GM23338 (cell line): ENCODE results near the gene ADAMTS15. TPM values are rescaled to one million over a fixed set of nuclear protein-coding genes. Genes with fewer than 3 reads are reported as not detected.

Experiments used
- ATAC-seq: fragments of 200-7000 bp; cut with Tn5 transposase; 3 replicates; pipeline ENCODE4 v1.9.1; 2020
- DNase-seq: peaks from one replicate; pipeline ENCODE4 v3.0.0-alpha.2; 2015; ENCODE audit warnings: low spot score
- H2AFZ ChIP-seq: fragments of 200-600 bp; sonication (generic); 2 replicates; pipeline ENCODE4 v1.8.0; 2016; ENCODE audit warnings: antibody characterized with exemption, mild to moderate bottlenecking, moderate library complexity
- H3F3A ChIP-seq: fragments of 200-600 bp; sonication (generic); replicated peaks from 2 replicates; pipeline ENCODE4 v1.8.0; 2017; ENCODE audit warnings: antibody characterized with exemption, mixed run types, low read depth
- H3K27ac ChIP-seq: fragments of 200-600 bp; sonication (generic); 2 replicates; pipeline ENCODE4 v1.6.1; 2016; ENCODE audit warnings: low read depth
- H3K27me3 ChIP-seq: fragments of 200-600 bp; sonication (generic); 2 replicates; pipeline ENCODE4 v1.8.0; 2016; ENCODE audit warnings: mild to moderate bottlenecking, mixed run types, moderate library complexity; ENCODE audit not compliant: insufficient read depth
- H3K36me3 ChIP-seq: fragments of 200-600 bp; sonication (generic); 2 replicates; pipeline ENCODE4 v1.8.0; 2016; ENCODE audit warnings: mild to moderate bottlenecking; ENCODE audit not compliant: insufficient read depth
- H3K4me1 ChIP-seq: fragments of 200-600 bp; sonication (generic); 2 replicates; pipeline ENCODE4 v1.8.0; 2016; ENCODE audit warnings: mild to moderate bottlenecking, moderate library complexity; ENCODE audit not compliant: insufficient read depth
- H3K4me2 ChIP-seq: fragments of 200-600 bp; sonication (generic); 2 replicates; pipeline ENCODE4 v1.7.1; 2017; ENCODE audit warnings: mixed run types
- H3K4me3 ChIP-seq: fragments of 200-600 bp; sonication (generic); 2 replicates; pipeline ENCODE4 v1.6.1; 2016; ENCODE audit warnings: mixed run types
- H3K79me2 ChIP-seq: fragments of 200-600 bp; sonication (generic); replicated peaks from 2 replicates; pipeline ENCODE4 v1.8.0; 2017; ENCODE audit warnings: mild to moderate bottlenecking; ENCODE audit not compliant: insufficient read depth
- H3K9me2 ChIP-seq: fragments of 200-600 bp; sonication (generic); 2 replicates; pipeline ENCODE4 v1.8.0; 2017; ENCODE audit not compliant: insufficient read depth
- H4K20me1 ChIP-seq: fragments of 200-600 bp; sonication (generic); replicated peaks from 2 replicates; pipeline ENCODE4 v1.8.0; 2017; ENCODE audit warnings: mild to moderate bottlenecking; ENCODE audit not compliant: insufficient read depth
- H3K27ac Mint-ChIP-seq: 2 replicates; pipeline ENCODE4 v1.8.0; 2020; ENCODE audit warnings: inconsistent platforms, mild to moderate bottlenecking, moderate library complexity, mixed read lengths
- H3K27me3 Mint-ChIP-seq: 3 replicates; pipeline ENCODE4 v1.8.0; 2022; ENCODE audit warnings: low read depth, mild to moderate bottlenecking, moderate library complexity, mixed read lengths, inconsistent platforms; ENCODE audit not compliant: insufficient read depth, poor library complexity
- H3K36me3 Mint-ChIP-seq: 3 replicates; pipeline ENCODE4 v1.8.0; 2021; ENCODE audit warnings: low read depth, mild to moderate bottlenecking, inconsistent platforms, moderate library complexity, mixed read lengths
- H3K4me1 Mint-ChIP-seq: 3 replicates; pipeline ENCODE4 v1.8.0; 2020; ENCODE audit warnings: mild to moderate bottlenecking, inconsistent platforms, mixed read lengths
- H3K4me3 Mint-ChIP-seq: 3 replicates; pipeline ENCODE4 v1.8.0; 2021; ENCODE audit warnings: moderate library complexity, mild to moderate bottlenecking, inconsistent platforms, mixed read lengths
- H3K9me3 Mint-ChIP-seq: 3 replicates; pipeline ENCODE4 v1.8.0; 2020; ENCODE audit warnings: moderate library complexity, mild to moderate bottlenecking, inconsistent platforms, mixed read lengths
- CREB1 ChIP-seq: fragments of 250-450 bp; sonication (Bioruptor Pico); IDR thresholded peaks from 2 replicates; pipeline ENCODE4 v1.5.0; 2020; ENCODE audit warnings: low read depth, mild to moderate bottlenecking, moderate library complexity
- ETS1 ChIP-seq: IDR thresholded peaks from 2 replicates; pipeline ENCODE4 v1.6.1; 2016; ENCODE audit warnings: antibody characterized with exemption
- EZH2 ChIP-seq: fragments of 200-600 bp; sonication (generic); IDR thresholded peaks from one replicate; pipeline ENCODE4 v1.8.0; 2017; ENCODE audit warnings: antibody characterized with exemption, mild to moderate bottlenecking, low read depth; ENCODE audit not compliant: unreplicated experiment
- EZH2phosphoT487 ChIP-seq: fragments of 200-600 bp; sonication (generic); IDR thresholded peaks from one replicate; pipeline ENCODE4 v1.8.1; 2018; ENCODE audit warnings: antibody characterized with exemption; ENCODE audit not compliant: unreplicated experiment
- JUNB ChIP-seq: IDR thresholded peaks from one replicate; pipeline ENCODE4 v1.6.1; 2016; ENCODE audit warnings: antibody characterized with exemption; ENCODE audit not compliant: unreplicated experiment
- NANOG ChIP-seq: IDR thresholded peaks from 2 replicates; pipeline ENCODE4 v1.6.1; 2016; ENCODE audit warnings: antibody characterized with exemption, borderline replicate concordance
- POLR2AphosphoS5 ChIP-seq: IDR thresholded peaks from 2 replicates; pipeline ENCODE4 v1.6.1; 2016; ENCODE audit warnings: antibody characterized with exemption, low read depth
- REST ChIP-seq: IDR thresholded peaks from one replicate; pipeline ENCODE4 v1.6.1; 2018; ENCODE audit warnings: antibody characterized with exemption; ENCODE audit not compliant: unreplicated experiment
- STAT1 ChIP-seq: IDR thresholded peaks from one replicate; pipeline ENCODE4 v1.6.1; 2016; ENCODE audit warnings: antibody characterized with exemption; ENCODE audit not compliant: unreplicated experiment
- ZNF114 ChIP-seq: fragments of 250-450 bp; sonication (Bioruptor Pico); IDR thresholded peaks from 2 replicates; pipeline ENCODE4 v1.5.0; 2020; ENCODE audit warnings: mild to moderate bottlenecking, moderate library complexity
- ZNF331 ChIP-seq: fragments of 250-450 bp; sonication (Bioruptor Pico); IDR thresholded peaks from 2 replicates; pipeline ENCODE4 v1.5.0; 2020; ENCODE audit warnings: low read depth, mild to moderate bottlenecking, moderate library complexity
- ZNF462 ChIP-seq: fragments of 250-450 bp; sonication (Bioruptor Pico); IDR thresholded peaks from 2 replicates; pipeline ENCODE4 v1.5.0; 2020; ENCODE audit warnings: mild to moderate bottlenecking, moderate library complexity
- polyA plus RNA-seq: library from polyadenylated mRNA; unstranded; fragments of >200 nt; fragmentation: Nextera tagmentation; extraction: Ambion mirVana; gene quantifications from 2 replicates; pipeline ENCODE4 v1.2.1, GENCODE V29; 2016
- total RNA-seq: library from RNA; depleted of rRNA; stranded (reverse); fragments of >200 nt; shearing (Covaris generic); gene quantifications from 2 replicates; pipeline ENCODE4 v1.2.3, GENCODE V29; 2014
- TF ChIP-seq, protein P1 (sequence below), 2 experiments: fragments of 200-600 bp in 1 of 2; sonication (generic) in 1 of 2; conservative IDR thresholded peaks; 2 replicates each; pipeline versions ENCODE4 v1.5.1 to v1.6.1; 2016 to 2017; ENCODE audit warnings: antibody characterized with exemption in 2 of 2, low read depth in 2 of 2, mild to moderate bottlenecking in 2 of 2, moderate library complexity in 1 of 2

ADAMTS15 gene
- total and polyA plus RNA-seq, 2 experiments from 2014 or later, result 0.42 to 5.6 TPM

DNA sequence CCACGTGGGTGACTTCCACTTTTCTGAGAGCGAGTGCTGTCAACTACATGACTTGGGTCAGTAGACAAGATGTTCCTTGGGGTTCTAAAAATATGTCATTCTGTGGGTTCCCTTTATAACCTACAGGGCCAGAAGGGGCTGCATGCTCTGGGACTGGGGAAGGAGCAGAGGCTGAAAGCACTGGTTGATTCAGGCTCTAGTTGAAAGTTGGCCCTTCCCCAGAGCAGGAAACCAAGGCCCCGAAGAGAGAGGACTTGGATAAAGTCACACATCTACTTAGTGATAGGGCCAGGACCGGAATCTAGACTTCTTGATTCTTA lies 9.9 kb downstream of the ADAMTS15 start:
- Histone ChIP-seq H3K27me3 (peaks cover 3% of the 10 kb centered on the region), H3K36me3 (no peaks in the 10 kb centered on the region; the same call in 1 of the 2 replicates), H3K4me1 (no peaks in the 10 kb centered on the region), H3K79me2 (no peaks in the 10 kb centered on the region), H2AFZ (no peak overlapping the region), H3K4me3 (no peak overlapping the region), H3F3A (0 out of 2 replicates have a peak, but pooled peaks cover 3% of the 10 kb centered on the region), H3K9me2 (no peaks in the 10 kb centered on the region), H4K20me1 (no peaks in the 10 kb centered on the region), H3K4me2 (no peak overlapping the region), H3K27ac (no peak overlapping the region)
- TF ChIP-seq CREB1 (CRISPR knock-in tag) (no peak), JUNB (no peak), STAT1 (no peak), NANOG (no peak), ETS1 (no peak), POLR2AphosphoS5 (no peak), EZH2phosphoT487 (no peak), ZNF331 (CRISPR knock-in tag) (no peak), REST (no peak), EZH2 (no peak), ZNF462 (CRISPR knock-in tag) (no peak), ZNF114 (CRISPR knock-in tag) (no peak)
- TF ChIP-seq, protein P1, sequence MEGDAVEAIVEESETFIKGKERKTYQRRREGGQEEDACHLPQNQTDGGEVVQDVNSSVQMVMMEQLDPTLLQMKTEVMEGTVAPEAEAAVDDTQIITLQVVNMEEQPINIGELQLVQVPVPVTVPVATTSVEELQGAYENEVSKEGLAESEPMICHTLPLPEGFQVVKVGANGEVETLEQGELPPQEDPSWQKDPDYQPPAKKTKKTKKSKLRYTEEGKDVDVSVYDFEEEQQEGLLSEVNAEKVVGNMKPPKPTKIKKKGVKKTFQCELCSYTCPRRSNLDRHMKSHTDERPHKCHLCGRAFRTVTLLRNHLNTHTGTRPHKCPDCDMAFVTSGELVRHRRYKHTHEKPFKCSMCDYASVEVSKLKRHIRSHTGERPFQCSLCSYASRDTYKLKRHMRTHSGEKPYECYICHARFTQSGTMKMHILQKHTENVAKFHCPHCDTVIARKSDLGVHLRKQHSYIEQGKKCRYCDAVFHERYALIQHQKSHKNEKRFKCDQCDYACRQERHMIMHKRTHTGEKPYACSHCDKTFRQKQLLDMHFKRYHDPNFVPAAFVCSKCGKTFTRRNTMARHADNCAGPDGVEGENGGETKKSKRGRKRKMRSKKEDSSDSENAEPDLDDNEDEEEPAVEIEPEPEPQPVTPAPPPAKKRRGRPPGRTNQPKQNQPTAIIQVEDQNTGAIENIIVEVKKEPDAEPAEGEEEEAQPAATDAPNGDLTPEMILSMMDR (conservative IDR thresholded peaks at IDR 0.05; ENCODE audit: low read depth in 2 of 2), result no peak
- DNase-seq (no peak), ATAC-seq (no peak)
- no peak overlapping the region for H3K27ac Mint-ChIP-seq
- no peaks in the 10 kb centered on the region; the same call in 2 of the 3 replicates for H3K4me1 Mint-ChIP-seq
- H3K4me3 Mint-ChIP-seq, result no peak overlapping the region
- no peaks in the 10 kb centered on the region for H3K36me3 Mint-ChIP-seq
- peaks cover 9% of the 10 kb centered on the region for H3K27me3 Mint-ChIP-seq
- no peaks in the 10 kb centered on the region for H3K9me3 Mint-ChIP-seq
